IMR-90 (cell line): Measurements from ENCODE around the gene SUPT20HL2. TPM values are rescaled to one million over a fixed set of nuclear protein-coding genes. Genes with fewer than 3 reads are reported as not detected.

Experiments
- ATAC-seq: fragments of 200-7000 bp; cut with Tn5 transposase; 2 replicates; pipeline ENCODE4 v1.9.1; 2020; ENCODE audit warnings: low read depth, mild to moderate bottlenecking, moderate library complexity
- BruUV-seq: library from RNA; stranded (reverse); fragments of 400-500 nt; replicated peaks from 2 replicates; lab custom pipeline; 2021; lab: Mats Ljungman, UMichigan
- CTCF ChIA-PET: fragments of 300-600 bp; formaldehyde crosslinking; extraction: SDS; loops from one replicate; lab custom pipeline; 2021; ENCODE audit warnings: antibody characterized with exemption; lab: Yijun Ruan, JAX
- POLR2A ChIA-PET: fragments of 300-600 bp; sonication (Branson Sonifier 250); formaldehyde crosslinking; loops from one replicate; lab custom pipeline; 2022; ENCODE audit warnings: antibody characterized with exemption; ENCODE audit not compliant: unreplicated experiment; lab: Charles Lee
- DNase-seq: peaks from one replicate; pipeline ENCODE4 v3.0.0; 2013
- H2AFZ ChIP-seq: replicated peaks from 2 replicates; pipeline ENCODE3; 2013; ENCODE audit warnings: low read length, mild to moderate bottlenecking; ENCODE audit not compliant: poor library complexity
- H2AK5ac ChIP-seq: 2 replicates; pipeline ENCODE4 v1.6.1; 2013; ENCODE audit warnings: low read depth, low read length, inconsistent platforms
- H2AK9ac ChIP-seq: replicated peaks from 2 replicates; pipeline ENCODE3; 2013; ENCODE audit warnings: mild to moderate bottlenecking, low read depth, low read length, moderate library complexity; ENCODE audit not compliant: poor library complexity
- H2BK120ac ChIP-seq: 2 replicates; pipeline ENCODE4 v1.6.1; 2013; ENCODE audit warnings: low read depth, low read length, inconsistent platforms
- H2BK15ac ChIP-seq: 3 replicates; pipeline ENCODE4 v1.6.1; 2013; ENCODE audit warnings: low read depth, low read length, inconsistent platforms
- H2BK20ac ChIP-seq: 2 replicates; pipeline ENCODE4 v1.6.1; 2013; ENCODE audit warnings: low read depth, mild to moderate bottlenecking, inconsistent platforms, low read length, moderate library complexity
- H2BK5ac ChIP-seq: 2 replicates; pipeline ENCODE4 v1.6.1; 2013; ENCODE audit warnings: mild to moderate bottlenecking, low read depth, low read length, inconsistent platforms; ENCODE audit not compliant: poor library complexity, severe bottlenecking
- H3K14ac ChIP-seq: replicated peaks from 2 replicates; pipeline ENCODE4 v1.6.1; 2013; ENCODE audit warnings: low read depth, low read length, inconsistent platforms
- H3K18ac ChIP-seq: 2 replicates; pipeline ENCODE4 v1.6.1; 2013; ENCODE audit warnings: low read depth, low read length, control low read depth
- H3K23ac ChIP-seq: 2 replicates; pipeline ENCODE4 v1.6.1; 2013; ENCODE audit warnings: low read depth, low read length, inconsistent platforms
- H3K27ac ChIP-seq: 2 replicates; pipeline ENCODE4 v1.5.1; 2013; ENCODE audit warnings: mild to moderate bottlenecking, control low read depth, low read length; ENCODE audit not compliant: insufficient read depth
- H3K27me3 ChIP-seq: 2 replicates; pipeline ENCODE4 v1.6.1; 2013; ENCODE audit warnings: low read length; ENCODE audit not compliant: control insufficient read depth, insufficient read depth
- H3K36me3 ChIP-seq: 2 replicates; pipeline ENCODE4 v1.6.1; 2013; ENCODE audit warnings: low read length, mixed read lengths; ENCODE audit not compliant: control insufficient read depth, insufficient read depth
- H3K4ac ChIP-seq: 2 replicates; pipeline ENCODE4 v1.6.1; 2013; ENCODE audit warnings: low read depth, low read length, inconsistent platforms
- H3K4me1 ChIP-seq: 2 replicates; pipeline ENCODE4 v1.6.1; 2013; ENCODE audit warnings: low read length, mixed read lengths; ENCODE audit not compliant: control insufficient read depth, insufficient read depth
- H3K4me2 ChIP-seq: 2 replicates; pipeline ENCODE4 v1.6.1; 2013; ENCODE audit warnings: low read depth, mild to moderate bottlenecking, control low read depth, low read length, moderate library complexity
- H3K4me3 ChIP-seq: 2 replicates; pipeline ENCODE4 v1.5.1; 2013; ENCODE audit warnings: low read depth, mild to moderate bottlenecking, control low read depth, low read length, moderate library complexity; ENCODE audit not compliant: insufficient read depth
- H3K56ac ChIP-seq: 2 replicates; pipeline ENCODE4 v1.6.1; 2013; ENCODE audit warnings: low read length, inconsistent platforms; ENCODE audit not compliant: insufficient read depth; ENCODE audit errors: extremely low read depth
- H3K79me1 ChIP-seq, 2 experiments: 2 replicates each; pipeline ENCODE4 v1.6.1; 2013; ENCODE audit warnings: low read length in 2 of 2, inconsistent platforms in 1 of 2, low read depth in 1 of 2
- H3K9ac ChIP-seq: 2 replicates; pipeline ENCODE4 v1.6.1; 2013; ENCODE audit warnings: low read depth, low read length, control low read depth
- H3K9me1 ChIP-seq: 2 replicates; pipeline ENCODE4 v1.6.1; 2013; ENCODE audit warnings: low read length, inconsistent platforms; ENCODE audit not compliant: insufficient read depth
- H3K9me3 ChIP-seq: 2 replicates; pipeline ENCODE4 v1.6.1; 2013; ENCODE audit warnings: low read length; ENCODE audit not compliant: control insufficient read depth, insufficient read depth
- H4K20me1 ChIP-seq: 2 replicates; pipeline ENCODE4 v1.6.1; 2013; ENCODE audit warnings: low read length, inconsistent platforms; ENCODE audit not compliant: insufficient read depth
- H4K5ac ChIP-seq: 2 replicates; pipeline ENCODE4 v1.6.1; 2013; ENCODE audit warnings: mild to moderate bottlenecking, low read depth, low read length, control low read depth
- H4K8ac ChIP-seq, 2 experiments: 2 replicates each; pipeline ENCODE4 v1.6.1; 2013; ENCODE audit warnings: low read depth in 2 of 2, low read length in 2 of 2, control low read depth in 1 of 2, inconsistent platforms in 1 of 2
- H4K91ac ChIP-seq: 2 replicates; pipeline ENCODE4 v1.6.1; 2013; ENCODE audit warnings: low read depth, low read length, inconsistent platforms; ENCODE audit not compliant: insufficient read depth
- NFE2L2 ChIP-seq: fragments of 150-350 bp; IDR thresholded peaks from 2 replicates; pipeline ENCODE4 v1.6.1; 2016; ENCODE audit warnings: low read depth, mild to moderate bottlenecking, low read length
- POLR2A ChIP-seq: IDR thresholded peaks from 2 replicates; pipeline ENCODE4 v1.6.1; 2012; ENCODE audit warnings: mild to moderate bottlenecking, low read depth, low read length
- RAD21 ChIP-seq: IDR thresholded peaks from 2 replicates; pipeline ENCODE4 v1.6.1; 2012; ENCODE audit warnings: low read length, improper control_type of control experiment
- WGBS, 2 experiments: methylation state at CpG; one replicate each; pipeline versions ENCODE4 v1.1.5 to v1.1.7; 2013; ENCODE audit warnings: missing lambda C conversion rate in 2 of 2; ENCODE audit not compliant: insufficient read length in 1 of 2; ENCODE audit errors: extremely low coverage in 2 of 2; 5-methylcytosine and 5-hydroxymethylcytosine counted together
- dilution Hi-C: fragments of 300-500 bp; cut with HindIII; formaldehyde crosslinking; loops from one replicate; pipeline ENCODE4 v1.14.3; 2018; ENCODE audit warnings: low sequenced_read_pairs; ENCODE audit not compliant: unreplicated experiment
- in situ Hi-C: fragments of 300-500 bp; cut with MboI; formaldehyde crosslinking; loops from 3 replicates; pipeline ENCODE4 v1.14.3; 2019; ENCODE audit warnings: low sequenced_read_pairs, inconsistent platforms, mixed read lengths
- intact Hi-C: fragments of 100-400 bp; cut with micrococcal nuclease; formaldehyde crosslinking; loops from 2 replicates; pipeline ENCODE4 v1.10.0; 2022
- polyA plus RNA-seq, 3 experiments: library from polyadenylated mRNA; depleted of rRNA; stranded (reverse); fragments of >200 nt; gene quantifications; 2 replicates each; pipeline ENCODE4 v1.2.3, GENCODE V29; 2012; ENCODE audit warnings: low replicate concordance in 1 of 3
- total RNA-seq: library from RNA; depleted of rRNA; stranded (reverse); fragments of >200 nt; gene quantifications from 2 replicates; pipeline ENCODE4 v1.2.3, GENCODE V29; 2012
- TF ChIP-seq, protein P1 (sequence below): fragments of 150-350 bp; IDR thresholded peaks from 2 replicates; pipeline ENCODE4 v1.6.1; 2016; ENCODE audit warnings: low read depth, mild to moderate bottlenecking, low read length, moderate library complexity, borderline replicate concordance
- TF ChIP-seq, protein P2 (sequence below): conservative IDR thresholded peaks from 2 replicates; pipeline ENCODE4 v1.5.1; 2012; ENCODE audit warnings: mild to moderate bottlenecking, low read depth, low read length, improper control_type of control experiment

The SUPT20HL2 gene
- total and polyA plus RNA-seq, 2 of the 4 experiments (the other 2 are of a cell fraction): not detected

DNA sequence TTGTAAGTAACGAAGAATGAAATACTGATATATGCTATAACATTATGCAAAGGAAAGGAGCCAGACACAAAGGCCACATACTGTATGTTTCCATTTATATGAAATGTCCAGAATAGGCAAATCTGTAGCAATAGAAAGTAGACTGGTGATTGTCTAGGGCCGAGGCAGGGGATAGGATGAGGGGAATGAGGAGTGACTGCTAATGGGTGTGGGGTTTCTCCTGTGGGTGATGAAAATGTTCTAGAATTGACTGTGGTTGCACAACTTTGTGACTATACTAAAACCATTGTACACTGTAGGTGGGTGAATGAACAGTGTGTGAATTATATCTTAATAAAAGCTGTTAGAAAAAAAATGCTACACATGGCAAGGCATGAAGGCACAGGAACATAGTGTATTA lies 26.6 kb upstream of the SUPT20HL2 start:
- Histone ChIP-seq H4K20me1 (no peaks in the 10 kb centered on the region), H2AK5ac (no peak overlapping the region), H3K27me3 (peaks cover 2% of the 10 kb centered on the region; the same call in 1 of the 2 replicates), H4K5ac (no peak overlapping the region), H3K36me3 (no peaks in the 10 kb centered on the region), H3K79me1 (no peaks in the 10 kb centered on the region), H2BK20ac (no peak overlapping the region), H3K56ac (no peak overlapping the region), H3K4me1 (peaks cover 1% of the 10 kb centered on the region; the same call in 1 of the 2 replicates), H3K4me3 (no peak overlapping the region), H2AFZ (no peak overlapping the region), H2BK15ac (no peak overlapping the region), H3K23ac (no peak overlapping the region), H3K27ac (no peak overlapping the region), H2AK9ac (no peak overlapping the region), H3K4ac (no peak overlapping the region), H4K8ac (no peak overlapping the region), H3K9ac (no peak overlapping the region), H3K14ac (no peak overlapping the region), H3K9me3 (no peaks in the 10 kb centered on the region), H3K18ac (no peak overlapping the region), H3K4me2 (no peak overlapping the region), H2BK120ac (no peak overlapping the region), H4K91ac (no peak overlapping the region), H3K9me1 (no peaks in the 10 kb centered on the region), H2BK5ac (no peak overlapping the region)
- in situ Hi-C loops: no loop called here
- WGBS, 2 experiments: 75% methylated on average over 1 of the region's 2 CpGs; no CpG with 5 or more reads in 1 of the 2 experiments
- intact Hi-C loops: no loop called here
- DNase-seq: no peak
- CTCF ChIA-PET: no interaction called here
- no peak for ATAC-seq
- no TSS peak for BruUV-seq
- dilution Hi-C loops: no loop called here
- TF ChIP-seq POLR2A (no peak), NFE2L2 (no peak), RAD21 (no peak)
- TF ChIP-seq, protein P1, sequence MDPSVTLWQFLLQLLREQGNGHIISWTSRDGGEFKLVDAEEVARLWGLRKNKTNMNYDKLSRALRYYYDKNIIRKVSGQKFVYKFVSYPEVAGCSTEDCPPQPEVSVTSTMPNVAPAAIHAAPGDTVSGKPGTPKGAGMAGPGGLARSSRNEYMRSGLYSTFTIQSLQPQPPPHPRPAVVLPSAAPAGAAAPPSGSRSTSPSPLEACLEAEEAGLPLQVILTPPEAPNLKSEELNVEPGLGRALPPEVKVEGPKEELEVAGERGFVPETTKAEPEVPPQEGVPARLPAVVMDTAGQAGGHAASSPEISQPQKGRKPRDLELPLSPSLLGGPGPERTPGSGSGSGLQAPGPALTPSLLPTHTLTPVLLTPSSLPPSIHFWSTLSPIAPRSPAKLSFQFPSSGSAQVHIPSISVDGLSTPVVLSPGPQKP: no peak
- TF ChIP-seq, protein P2, sequence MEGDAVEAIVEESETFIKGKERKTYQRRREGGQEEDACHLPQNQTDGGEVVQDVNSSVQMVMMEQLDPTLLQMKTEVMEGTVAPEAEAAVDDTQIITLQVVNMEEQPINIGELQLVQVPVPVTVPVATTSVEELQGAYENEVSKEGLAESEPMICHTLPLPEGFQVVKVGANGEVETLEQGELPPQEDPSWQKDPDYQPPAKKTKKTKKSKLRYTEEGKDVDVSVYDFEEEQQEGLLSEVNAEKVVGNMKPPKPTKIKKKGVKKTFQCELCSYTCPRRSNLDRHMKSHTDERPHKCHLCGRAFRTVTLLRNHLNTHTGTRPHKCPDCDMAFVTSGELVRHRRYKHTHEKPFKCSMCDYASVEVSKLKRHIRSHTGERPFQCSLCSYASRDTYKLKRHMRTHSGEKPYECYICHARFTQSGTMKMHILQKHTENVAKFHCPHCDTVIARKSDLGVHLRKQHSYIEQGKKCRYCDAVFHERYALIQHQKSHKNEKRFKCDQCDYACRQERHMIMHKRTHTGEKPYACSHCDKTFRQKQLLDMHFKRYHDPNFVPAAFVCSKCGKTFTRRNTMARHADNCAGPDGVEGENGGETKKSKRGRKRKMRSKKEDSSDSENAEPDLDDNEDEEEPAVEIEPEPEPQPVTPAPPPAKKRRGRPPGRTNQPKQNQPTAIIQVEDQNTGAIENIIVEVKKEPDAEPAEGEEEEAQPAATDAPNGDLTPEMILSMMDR: no peak
- POLR2A ChIA-PET: no interaction called here
